ENCODE results near the gene GAPT. TPM values are rescaled to one million over a fixed set of nuclear protein-coding genes. Genes with fewer than 3 reads are reported as not detected.
A peak's percentile ranks its signal among the peaks of the same experiment; 100 is the strongest.

Gene GAPT
- total RNA-seq, 1 donor from 2014 or later = not detected

GRCh38 chr5:58477760-58478376 lies 13.4 kb upstream of the GAPT start:
- intact Hi-C loops (cut with micrococcal nuclease) = loop anchor here (5.0 kb wide), 1 partner anchor 374 kb away; no protein-coding TSS in a partner anchor
- H3K9me3 Mint-ChIP-seq = peaks cover 9% of the 10 kb centered on the region

DNA sequence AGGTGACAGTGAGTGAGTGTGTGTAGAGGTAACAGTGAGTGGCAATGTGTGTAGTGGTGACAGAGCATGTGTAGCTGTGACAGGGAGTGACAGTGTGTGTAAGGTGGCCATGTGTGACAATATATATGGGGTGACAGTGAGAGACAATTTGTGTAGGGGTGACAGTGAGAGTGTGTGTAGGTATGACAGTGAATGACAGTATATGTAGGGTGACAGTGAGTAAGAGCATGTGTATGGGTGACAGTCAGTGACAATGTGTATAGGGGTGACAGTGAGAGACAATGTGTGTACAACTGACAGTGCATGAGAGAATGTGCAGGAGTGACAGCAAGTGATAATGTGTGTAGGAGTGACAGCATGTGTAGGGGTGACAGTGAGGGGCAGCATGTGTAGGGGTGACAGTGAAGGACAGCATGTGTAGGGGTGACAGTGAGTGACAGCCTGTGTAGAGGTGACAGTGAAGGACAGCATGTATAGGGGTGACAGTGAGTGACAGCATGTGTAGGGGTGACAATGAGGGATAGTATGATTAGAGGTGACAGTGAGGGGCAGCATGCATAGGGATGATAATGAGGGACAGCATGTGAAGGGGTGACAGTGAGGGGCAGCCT lies 10.1 kb upstream of the GAPT start:
- H3K27ac Mint-ChIP-seq = no peak overlapping the region
- intact Hi-C loops (cut with micrococcal nuclease) = no loop called here
- no peaks in the 10 kb centered on the region for H3K9me3 Mint-ChIP-seq
- H3K4me1 Mint-ChIP-seq = peaks cover 2% of the 10 kb centered on the region
- H3K4me3 Mint-ChIP-seq = no peak overlapping the region
- no peak for DNase-seq
- peaks cover 2% of the 10 kb centered on the region for H3K27me3 Mint-ChIP-seq
- no peaks in the 10 kb centered on the region for H3K36me3 Mint-ChIP-seq (ENCODE audit: low read depth)

More at GRCh38 chr5:58477760-58478376, 13.4 kb upstream of the GAPT start:
- Mint-ChIP-seq H3K36me3 (ENCODE audit: low read depth) (no peaks in the 10 kb centered on the region), H3K27me3 (no peaks in the 10 kb centered on the region), H3K4me3 (no peak overlapping the region), H3K4me1 (peaks cover 2% of the 10 kb centered on the region), H3K27ac (no peak overlapping the region)
- DNase-seq = no peak

- Mint-ChIP-seq H3K9me3 (no peaks in the 10 kb centered on the region), H3K27me3 (peaks cover 4% of the 10 kb centered on the region)
Measured at GRCh38 chr5:58481828-58482227, 9.4 kb upstream of the GAPT start.

DNA sequence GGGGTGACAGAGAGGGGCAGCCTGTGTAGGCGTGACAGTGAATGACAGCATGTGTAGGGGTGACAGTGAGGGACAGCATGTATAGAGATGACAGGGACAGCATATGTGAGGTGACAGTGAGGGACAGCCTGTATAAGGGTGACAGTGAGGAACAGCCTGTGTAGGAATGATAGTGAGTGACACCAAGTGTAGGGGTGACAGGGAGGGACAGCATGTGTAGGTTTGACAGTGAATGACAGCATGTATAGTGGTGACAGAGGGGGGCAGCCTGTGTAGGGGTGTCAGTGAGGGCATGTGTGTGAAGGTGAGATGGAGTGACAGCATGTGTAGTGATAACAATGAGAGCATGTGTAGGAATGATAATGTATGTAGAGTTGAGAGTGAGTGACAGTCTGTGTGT lies 8.7 kb upstream of the GAPT start:
- peaks cover 4% of the 10 kb centered on the region for H3K27me3 Mint-ChIP-seq
- no peaks in the 10 kb centered on the region for H3K9me3 Mint-ChIP-seq
- H3K27ac Mint-ChIP-seq = no peak overlapping the region
- DNase-seq = no peak
- H3K4me3 Mint-ChIP-seq = no peak overlapping the region
- H3K4me1 Mint-ChIP-seq = peaks cover 2% of the 10 kb centered on the region
- intact Hi-C loops (cut with micrococcal nuclease) = no loop called here
- no peaks in the 10 kb centered on the region for H3K36me3 Mint-ChIP-seq (ENCODE audit: low read depth)

More at GRCh38 chr5:58481828-58482227, 9.4 kb upstream of the GAPT start:
- peaks cover 2% of the 10 kb centered on the region for H3K4me1 Mint-ChIP-seq
- intact Hi-C loops (cut with micrococcal nuclease) = no loop called here
- no peaks in the 10 kb centered on the region for H3K36me3 Mint-ChIP-seq (ENCODE audit: low read depth)
- H3K4me3 Mint-ChIP-seq = no peak overlapping the region
- no peak for DNase-seq
- no peak overlapping the region for H3K27ac Mint-ChIP-seq

DNA sequence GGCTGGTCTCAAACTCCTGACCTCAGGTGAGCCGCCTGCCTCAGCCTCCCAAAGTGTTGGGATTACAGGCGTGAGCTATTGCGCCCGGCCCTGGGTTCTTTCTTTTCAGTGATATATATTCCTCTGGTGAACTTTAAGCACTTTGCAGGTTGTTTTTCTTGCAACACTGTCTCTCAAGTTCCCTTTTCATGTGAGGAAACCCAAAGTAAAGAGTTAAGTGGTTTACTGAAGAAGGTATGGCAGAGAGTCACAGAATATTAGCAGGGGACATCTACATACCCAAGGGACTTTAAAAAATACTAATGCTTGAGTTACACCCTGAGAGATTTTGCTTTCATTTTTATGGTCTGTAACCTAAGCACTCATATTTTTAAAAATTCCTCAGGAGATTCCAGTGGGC lies 6.7 kb upstream of the GAPT start:
- Mint-ChIP-seq H3K4me3 (no peak overlapping the region), H3K4me1 (no peaks in the 10 kb centered on the region), H3K27ac (no peak overlapping the region), H3K27me3 (peaks cover 9% of the 10 kb centered on the region), H3K36me3 (ENCODE audit: low read depth) (no peaks in the 10 kb centered on the region), H3K9me3 (no peaks in the 10 kb centered on the region)
- no peak for DNase-seq
- intact Hi-C loops (cut with micrococcal nuclease) = no loop called here

DNA sequence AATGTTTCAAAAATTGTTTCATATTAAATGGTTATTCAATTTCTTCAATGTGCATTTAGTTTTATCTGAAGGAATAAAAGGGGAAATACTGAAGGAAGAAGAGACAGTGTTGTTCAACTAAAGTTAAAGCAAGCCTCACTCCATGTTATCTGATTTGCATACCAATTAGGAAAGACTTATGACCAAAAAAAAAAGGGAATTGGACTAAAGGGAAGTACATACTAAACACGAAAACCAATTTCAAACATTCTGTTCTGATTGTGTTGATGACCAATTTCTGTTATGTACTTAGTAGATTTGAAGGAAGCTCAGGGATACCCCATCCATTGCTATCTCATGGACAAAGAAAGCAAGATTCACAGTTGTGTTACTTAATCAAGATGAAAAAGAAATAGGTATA lies 4.9 kb upstream of the GAPT start:
- H3K27ac Mint-ChIP-seq = no peak overlapping the region
- DNase-seq = no peak
- H3K36me3 Mint-ChIP-seq (ENCODE audit: low read depth) = no peaks in the 10 kb centered on the region
- no peaks in the 10 kb centered on the region for H3K9me3 Mint-ChIP-seq
- intact Hi-C loops (cut with micrococcal nuclease) = no loop called here
- H3K4me1 Mint-ChIP-seq = no peaks in the 10 kb centered on the region
- H3K27me3 Mint-ChIP-seq = peaks cover 17% of the 10 kb centered on the region
- no peak overlapping the region for H3K4me3 Mint-ChIP-seq

- H3K4me1 Mint-ChIP-seq = no peaks in the 10 kb centered on the region
- H3K4me3 Mint-ChIP-seq = no peak overlapping the region
- no peaks in the 10 kb centered on the region for H3K9me3 Mint-ChIP-seq
- no peak for DNase-seq
- H3K27ac Mint-ChIP-seq = no peak overlapping the region
- intact Hi-C loops (cut with micrococcal nuclease) = no loop called here
- H3K36me3 Mint-ChIP-seq (ENCODE audit: low read depth) = no peaks in the 10 kb centered on the region
- H3K27me3 Mint-ChIP-seq = peaks cover 20% of the 10 kb centered on the region
Measured at GRCh38 chr5:58490402-58491050, 709 bp upstream of the GAPT start.

GRCh38 chr5:58493141-58493540 lies 1.9 kb downstream of the GAPT start:
- DNase-seq = no peak
- Mint-ChIP-seq H3K27ac (no peak overlapping the region), H3K36me3 (ENCODE audit: low read depth) (no peaks in the 10 kb centered on the region), H3K27me3 (peaks cover 14% of the 10 kb centered on the region), H3K4me3 (no peak overlapping the region), H3K9me3 (no peaks in the 10 kb centered on the region), H3K4me1 (no peaks in the 10 kb centered on the region)
- intact Hi-C loops (cut with micrococcal nuclease) = no loop called here

DNA sequence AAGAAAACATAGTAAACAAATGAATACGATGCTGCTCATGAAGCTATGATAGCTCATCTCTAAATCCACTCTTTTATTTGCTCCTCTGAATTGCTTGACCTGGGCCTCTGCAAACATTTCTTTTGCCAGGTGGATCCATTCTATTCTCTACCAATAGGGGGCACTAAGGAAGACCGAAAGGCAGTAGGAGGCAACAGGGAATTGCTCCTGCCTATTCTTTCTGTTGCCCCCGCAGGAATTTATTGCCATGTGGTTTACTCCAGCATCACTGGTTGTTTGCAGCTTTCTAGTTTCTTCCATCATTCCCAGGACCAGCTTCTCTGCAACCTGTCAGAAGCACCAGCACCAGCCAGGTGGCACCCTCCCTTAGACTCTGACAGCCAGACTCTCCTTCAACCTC lies 5.3 kb downstream of the GAPT start:
- Mint-ChIP-seq H3K4me3 (no peak overlapping the region), H3K27ac (no peak overlapping the region), H3K9me3 (no peaks in the 10 kb centered on the region), H3K4me1 (peaks cover 8% of the 10 kb centered on the region), H3K36me3 (ENCODE audit: low read depth) (no peaks in the 10 kb centered on the region), H3K27me3 (peaks cover 4% of the 10 kb centered on the region)
- intact Hi-C loops (cut with micrococcal nuclease) = no loop called here
- no peak for DNase-seq

- Mint-ChIP-seq H3K9me3 (no peaks in the 10 kb centered on the region), H3K4me1 (peaks cover 8% of the 10 kb centered on the region), H3K27me3 (peaks cover 4% of the 10 kb centered on the region), H3K4me3 (no peak overlapping the region), H3K36me3 (ENCODE audit: low read depth) (no peaks in the 10 kb centered on the region), H3K27ac (no peak overlapping the region)
- no peak for DNase-seq
- intact Hi-C loops (cut with micrococcal nuclease) = no loop called here
Measured at GRCh38 chr5:58497386-58497785, 6.2 kb downstream of the GAPT start.

- Mint-ChIP-seq H3K9me3 (no peaks in the 10 kb centered on the region), H3K4me1 (peaks cover 8% of the 10 kb centered on the region), H3K36me3 (ENCODE audit: low read depth) (no peaks in the 10 kb centered on the region), H3K27me3 (peaks cover 4% of the 10 kb centered on the region), H3K27ac (no peak overlapping the region), H3K4me3 (no peak overlapping the region)
- DNase-seq = no peak
- intact Hi-C loops (cut with micrococcal nuclease) = loop anchor here (2.0 kb wide), 1 partner anchor 353 kb away; no protein-coding TSS in a partner anchor
Measured at GRCh38 chr5:58497921-58498320, 6.7 kb downstream of the GAPT start.

DNA sequence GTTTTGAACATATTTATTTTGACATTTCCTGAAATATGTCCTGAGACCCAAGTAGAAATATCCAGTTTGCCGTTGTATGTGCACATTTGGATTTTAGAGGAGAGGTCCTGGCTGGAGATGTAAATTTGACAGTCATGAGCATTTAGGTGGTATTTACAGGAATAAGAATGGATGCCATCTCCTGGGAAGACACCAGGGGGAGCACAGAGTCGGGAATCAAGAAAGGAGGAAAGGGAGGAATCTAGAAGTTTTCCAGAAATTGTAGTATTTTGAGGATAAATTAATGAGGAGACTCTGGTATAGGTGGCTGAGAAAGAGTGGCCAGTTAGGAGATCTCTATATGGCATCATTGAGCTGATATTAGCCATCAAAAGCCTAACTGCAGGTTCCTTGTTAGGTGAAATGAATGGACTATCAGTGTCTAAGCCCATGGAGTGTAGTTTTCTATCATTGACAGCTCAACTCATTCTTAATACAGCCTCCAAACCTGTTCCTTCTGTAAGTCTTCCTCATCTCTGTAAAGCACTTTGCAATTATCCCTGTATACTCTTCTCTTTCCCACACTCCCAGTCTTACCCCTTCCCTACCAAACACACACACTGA lies 7.2 kb downstream of the GAPT start:
- no peaks in the 10 kb centered on the region for H3K9me3 Mint-ChIP-seq
- peaks cover 8% of the 10 kb centered on the region for H3K4me1 Mint-ChIP-seq
- H3K27ac Mint-ChIP-seq = no peak overlapping the region
- no peak for DNase-seq
- H3K36me3 Mint-ChIP-seq (ENCODE audit: low read depth) = no peaks in the 10 kb centered on the region
- intact Hi-C loops (cut with micrococcal nuclease) = loop anchor here (2.0 kb wide), 1 partner anchor 352 kb away; no protein-coding TSS in a partner anchor
- no peak overlapping the region for H3K4me3 Mint-ChIP-seq
- peaks cover 2% of the 10 kb centered on the region for H3K27me3 Mint-ChIP-seq

- Mint-ChIP-seq H3K9me3 (no peaks in the 10 kb centered on the region), H3K4me3 (no peak overlapping the region), H3K27me3 (peaks cover 2% of the 10 kb centered on the region), H3K27ac (no peak overlapping the region), H3K4me1 (peaks cover 8% of the 10 kb centered on the region), H3K36me3 (ENCODE audit: low read depth) (no peaks in the 10 kb centered on the region)
- intact Hi-C loops (cut with micrococcal nuclease) = loop anchor here (2.0 kb wide), 1 partner anchor 352 kb away; no protein-coding TSS in a partner anchor
- no peak for DNase-seq
Measured at GRCh38 chr5:58499231-58499630, 8.0 kb downstream of the GAPT start.

DNA sequence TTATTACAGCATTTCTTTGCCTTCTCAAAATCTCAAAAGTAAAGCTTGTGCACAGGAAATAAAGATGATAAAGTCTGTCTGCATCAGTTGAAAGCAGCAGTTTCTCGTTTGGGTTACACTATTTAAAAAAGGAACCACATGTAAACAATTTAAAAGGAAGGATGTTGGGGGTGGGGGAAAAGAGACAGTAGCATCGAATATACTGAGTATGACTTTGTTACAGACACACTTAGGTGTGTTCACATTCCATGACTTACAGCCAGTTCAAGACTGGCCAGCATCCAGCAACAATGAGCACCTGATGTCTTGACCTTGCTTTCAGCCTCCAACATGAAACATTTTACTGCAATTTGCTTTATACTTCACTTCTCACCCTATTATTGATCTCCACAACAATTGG lies 8.7 kb downstream of the GAPT start:
- H3K9me3 Mint-ChIP-seq = no peaks in the 10 kb centered on the region
- DNase-seq = no peak
- intact Hi-C loops (cut with micrococcal nuclease) = loop anchor here (2.0 kb wide), 1 partner anchor 351 kb away; no protein-coding TSS in a partner anchor

More for the DNA sequence above, 8.7 kb downstream of the GAPT start:
- Mint-ChIP-seq H3K4me1 (peaks cover 8% of the 10 kb centered on the region), H3K27me3 (peaks cover 6% of the 10 kb centered on the region), H3K27ac (no peak overlapping the region), H3K4me3 (peak overlapping the region; percentile 32), H3K36me3 (ENCODE audit: low read depth) (no peaks in the 10 kb centered on the region)

Measured in activated CD4-positive, alpha-beta T cell treated with anti-CD3 and anti-CD28 coated beads, Interleukin-2, amount 10 ng/mL, durations not matched to agents 24 days and 14 days (primary cell).